ENCODE results near the gene RAPGEF2.
A peak's percentile ranks its signal among the peaks of the same experiment; 100 is the strongest.

Gene RAPGEF2

GRCh38 chr4:159131564-159131963, 28.7 kb downstream of the RAPGEF2 start:
- ATAC-seq (replicated peaks) (no peak), DNase-seq (no peak)
- H3K36me3 Mint-ChIP-seq = peaks cover 2 to 3% of the 10 kb centered on the region in 2 donors
- H3K4me3 Mint-ChIP-seq = no peak overlapping the region
- H3K27me3 Mint-ChIP-seq = no peaks in the 10 kb centered on the region
- H3K4me1 Mint-ChIP-seq = peaks cover 22 to 36% of the 10 kb centered on the region in 2 donors
- no peaks in the 10 kb centered on the region for H3K9me3 Mint-ChIP-seq
- H3K27ac Mint-ChIP-seq = no peak overlapping the region

- no peaks in the 10 kb centered on the region for H3K27me3 Mint-ChIP-seq
- no peak overlapping the region for H3K27ac Mint-ChIP-seq
- no peaks in the 10 kb centered on the region for H3K9me3 Mint-ChIP-seq
- ATAC-seq (replicated peaks) (no peak), DNase-seq (no peak)
- no peak overlapping the region for H3K4me3 Mint-ChIP-seq
- peaks cover 28 to 51% of the 10 kb centered on the region in 2 donors for H3K4me1 Mint-ChIP-seq
- peaks cover 2 to 3% of the 10 kb centered on the region in 2 donors for H3K36me3 Mint-ChIP-seq
Measured at GRCh38 chr4:159134429-159134828, 31.6 kb downstream of the RAPGEF2 start.

- H3K27me3 Mint-ChIP-seq = no peaks in the 10 kb centered on the region
- no peak for ATAC-seq (replicated peaks)
- no peak overlapping the region for H3K4me3 Mint-ChIP-seq
- DNase-seq = no peak
- peaks cover 26 to 48% of the 10 kb centered on the region in 2 donors for H3K4me1 Mint-ChIP-seq
- no peaks in the 10 kb centered on the region for H3K9me3 Mint-ChIP-seq
- H3K36me3 Mint-ChIP-seq = peaks cover 2 to 3% of the 10 kb centered on the region in 2 donors
- H3K27ac Mint-ChIP-seq = peak overlapping the region; percentile 62
Measured at GRCh38 chr4:159137176-159137575, 34.3 kb downstream of the RAPGEF2 start.

GRCh38 chr4:159138436-159138835, 35.6 kb downstream of the RAPGEF2 start:
- Mint-ChIP-seq H3K27ac (no peak overlapping the region), H3K27me3 (no peaks in the 10 kb centered on the region), H3K9me3 (no peaks in the 10 kb centered on the region), H3K4me3 (no peak overlapping the region), H3K4me1 (peaks cover 24 to 45% of the 10 kb centered on the region in 2 donors), H3K36me3 (peaks cover 2 to 3% of the 10 kb centered on the region in 2 donors)
- DNase-seq (no peak), ATAC-seq (replicated peaks) (no peak)

- DNase-seq (no peak), ATAC-seq (replicated peaks) (no peak)
- H3K9me3 Mint-ChIP-seq = no peaks in the 10 kb centered on the region
- no peaks in the 10 kb centered on the region for H3K27me3 Mint-ChIP-seq
- H3K36me3 Mint-ChIP-seq = no peaks in the 10 kb centered on the region
- no peak overlapping the region for H3K27ac Mint-ChIP-seq
- no peak overlapping the region for H3K4me3 Mint-ChIP-seq
- peaks cover 20 to 44% of the 10 kb centered on the region in 2 donors for H3K4me1 Mint-ChIP-seq
Measured at GRCh38 chr4:159141193-159141592, 38.3 kb downstream of the RAPGEF2 start.

- Mint-ChIP-seq H3K9me3 (no peaks in the 10 kb centered on the region), H3K4me1 (peaks cover 17 to 42% of the 10 kb centered on the region in 2 donors), H3K27ac (no peak overlapping the region), H3K4me3 (no peak overlapping the region), H3K27me3 (no peaks in the 10 kb centered on the region), H3K36me3 (no peaks in the 10 kb centered on the region)
- no peak for DNase-seq
- ATAC-seq (replicated peaks) = no peak
Measured at GRCh38 chr4:159142241-159142640, 39.4 kb downstream of the RAPGEF2 start.

GRCh38 chr4:159142681-159143384, 40.0 kb downstream of the RAPGEF2 start:
- DNase-seq (no peak), ATAC-seq (replicated peaks) (no peak)
- Mint-ChIP-seq H3K4me3 (no peak overlapping the region), H3K27ac (no peak overlapping the region), H3K9me3 (no peaks in the 10 kb centered on the region), H3K36me3 (no peaks in the 10 kb centered on the region), H3K4me1 (peaks cover 15 to 39% of the 10 kb centered on the region in 2 donors), H3K27me3 (no peaks in the 10 kb centered on the region)

- DNase-seq (no peak), ATAC-seq (replicated peaks) (no peak)
- Mint-ChIP-seq H3K9me3 (no peaks in the 10 kb centered on the region), H3K36me3 (no peaks in the 10 kb centered on the region), H3K4me1 (peaks cover 14 to 34% of the 10 kb centered on the region in 2 donors), H3K4me3 (no peak overlapping the region), H3K27me3 (no peaks in the 10 kb centered on the region), H3K27ac (no peak overlapping the region)
Measured at GRCh38 chr4:159143687-159144086, 40.8 kb downstream of the RAPGEF2 start.

GRCh38 chr4:159144112-159144694, 41.3 kb downstream of the RAPGEF2 start:
- Mint-ChIP-seq H3K36me3 (no peaks in the 10 kb centered on the region), H3K4me1 (peaks cover 11 to 29% of the 10 kb centered on the region in 2 donors)
- ATAC-seq (replicated peaks) = peak; percentile 53 to 57

GRCh38 chr4:159145318-159145991, 42.6 kb downstream of the RAPGEF2 start:
- no peaks in the 10 kb centered on the region for H3K27me3 Mint-ChIP-seq
- no peak overlapping the region for H3K4me3 Mint-ChIP-seq
- DNase-seq (no peak), ATAC-seq (replicated peaks) (no peak)
- H3K4me1 Mint-ChIP-seq = peaks cover 15 to 35% of the 10 kb centered on the region in 2 donors
- H3K36me3 Mint-ChIP-seq = no peaks in the 10 kb centered on the region
- no peak overlapping the region for H3K27ac Mint-ChIP-seq
- no peaks in the 10 kb centered on the region for H3K9me3 Mint-ChIP-seq

More at GRCh38 chr4:159144112-159144694, 41.3 kb downstream of the RAPGEF2 start:
- Mint-ChIP-seq H3K27ac (no peak overlapping the region), H3K4me3 (no peak overlapping the region), H3K27me3 (no peaks in the 10 kb centered on the region), H3K9me3 (no peaks in the 10 kb centered on the region)
- DNase-seq = no peak

GRCh38 chr4:159145992-159146330, 43.1 kb downstream of the RAPGEF2 start:
- Mint-ChIP-seq H3K36me3 (no peaks in the 10 kb centered on the region), H3K4me1 (peaks cover 17 to 38% of the 10 kb centered on the region in 2 donors), H3K27ac (no peak overlapping the region), H3K9me3 (no peaks in the 10 kb centered on the region), H3K4me3 (no peak overlapping the region), H3K27me3 (no peaks in the 10 kb centered on the region)
- ATAC-seq (replicated peaks) (no peak), DNase-seq (no peak)

GRCh38 chr4:159146488-159146887, 43.6 kb downstream of the RAPGEF2 start:
- no peak for DNase-seq
- Mint-ChIP-seq H3K36me3 (peaks cover 0 to 2% of the 10 kb centered on the region in 2 donors), H3K4me1 (peaks cover 16 to 40% of the 10 kb centered on the region in 2 donors), H3K27ac (no peak overlapping the region), H3K27me3 (no peaks in the 10 kb centered on the region), H3K9me3 (no peaks in the 10 kb centered on the region), H3K4me3 (no peak overlapping the region)
- ATAC-seq (replicated peaks) = no peak

- DNase-seq = no peak
- H3K27me3 Mint-ChIP-seq = no peaks in the 10 kb centered on the region
- ATAC-seq (replicated peaks) = no peak
- H3K4me1 Mint-ChIP-seq = peaks cover 19 to 45% of the 10 kb centered on the region in 2 donors
- H3K27ac Mint-ChIP-seq = no peak overlapping the region
- H3K36me3 Mint-ChIP-seq = peaks cover 0 to 5% of the 10 kb centered on the region in 2 donors
- H3K9me3 Mint-ChIP-seq = no peaks in the 10 kb centered on the region
- no peak overlapping the region for H3K4me3 Mint-ChIP-seq
Measured at GRCh38 chr4:159148441-159148840, 45.6 kb downstream of the RAPGEF2 start.

- Mint-ChIP-seq H3K4me1 (peaks cover 13 to 33% of the 10 kb centered on the region in 2 donors), H3K27me3 (no peaks in the 10 kb centered on the region), H3K36me3 (peaks cover 0 to 5% of the 10 kb centered on the region in 2 donors), H3K9me3 (no peaks in the 10 kb centered on the region), H3K4me3 (no peak overlapping the region), H3K27ac (no peak overlapping the region)
- ATAC-seq (replicated peaks) (no peak), DNase-seq (no peak)
Measured at GRCh38 chr4:159149666-159150065, 46.8 kb downstream of the RAPGEF2 start.

GRCh38 chr4:159150396-159150795, 47.5 kb downstream of the RAPGEF2 start:
- peaks cover 16 to 29% of the 10 kb centered on the region in 2 donors for H3K4me1 Mint-ChIP-seq
- peaks cover 0 to 5% of the 10 kb centered on the region in 2 donors for H3K36me3 Mint-ChIP-seq
- no peak overlapping the region for H3K27ac Mint-ChIP-seq
- no peaks in the 10 kb centered on the region for H3K27me3 Mint-ChIP-seq
- DNase-seq (no peak), ATAC-seq (replicated peaks) (no peak)
- H3K9me3 Mint-ChIP-seq = no peaks in the 10 kb centered on the region
- no peak overlapping the region for H3K4me3 Mint-ChIP-seq

Measured in stimulated activated naive B cell treated with anti-CD40 and anti-IgM and Interleukin-4, amounts not matched to agents 10 μg/mL and 1 μg/mL and 100 μg/mL, for 72 hours (primary cell).